SK-N-SH (cell line): ENCODE measurements around the gene FAM180B. TPM values are rescaled to one million over a fixed set of nuclear protein-coding genes. Genes with fewer than 3 reads are reported as not detected.
"Not testable (repeated sequence)": the region's sequence is repeated elsewhere in the genome, so short reads cannot be mapped to it uniquely, and the experiment has no call there.

Experiments used
- CTCF ChIA-PET: fragments of 300-600, 350-600 bp; formaldehyde crosslinking; extraction: SDS; loops from one replicate; lab custom pipeline; 2021; lab: Yijun Ruan, JAX
- POLR2A ChIA-PET: fragments of 350-600 bp; sonication (Branson Sonifier 250); formaldehyde crosslinking; extraction: SDS; loops from one replicate; lab custom pipeline; 2020; ENCODE audit warnings: antibody characterized with exemption, inconsistent platforms; lab: Yijun Ruan, JAX
- DNase-seq: peaks from one replicate; pipeline ENCODE4 v3.0.0; 2012
- H2AFZ ChIP-seq: fragments of 200-600 bp; sonication (generic); 2 replicates; pipeline ENCODE4 v1.8.1; 2016; ENCODE audit warnings: antibody characterized with exemption, mild to moderate bottlenecking, low read depth
- H3F3A ChIP-seq: fragments of 200-600 bp; sonication (generic); replicated peaks from 2 replicates; pipeline ENCODE3; 2016; ENCODE audit warnings: antibody characterized with exemption, mild to moderate bottlenecking; ENCODE audit not compliant: insufficient read depth
- H3K27ac ChIP-seq, 2 experiments: fragments of 200-500 bp in 1 of 2; fragments of 200-600 bp in 1 of 2; sonication (Bioruptor generic) in 1 of 2; sonication (generic), shearing (Covaris generic) in 1 of 2; 2 replicates each; pipeline versions ENCODE4 v1.5.1 to v1.6.1; 2014 to 2016; ENCODE audit warnings: low read depth in 2 of 2, inconsistent platforms in 1 of 2, low read length in 1 of 2, mild to moderate bottlenecking in 1 of 2, mixed read lengths in 1 of 2
- H3K27me3 ChIP-seq: fragments of 200-600 bp; sonication (generic), shearing (Covaris generic); 2 replicates; pipeline ENCODE4 v1.6.1; 2016; ENCODE audit warnings: mixed run types; ENCODE audit not compliant: insufficient read depth
- H3K36me3 ChIP-seq, 2 experiments: fragments of 200-500 bp in 1 of 2; fragments of 200-600 bp in 1 of 2; sonication (Bioruptor generic) in 1 of 2; sonication (generic) in 1 of 2; replicated peaks in 1 of 2; 2 replicates each; pipeline versions ENCODE3 to v1.5.1; 2014 to 2016; ENCODE audit warnings: low read length in 1 of 2, mild to moderate bottlenecking in 1 of 2; ENCODE audit not compliant: insufficient read depth in 2 of 2, control insufficient read depth in 1 of 2
- H3K4me1 ChIP-seq, 2 experiments: fragments of 200-500 bp in 1 of 2; fragments of 200-600 bp in 1 of 2; sonication (Bioruptor generic) in 1 of 2; sonication (generic), shearing (Covaris generic) in 1 of 2; 2 replicates each; pipeline versions ENCODE4 v1.5.1 to v1.6.1; 2014 to 2016; ENCODE audit warnings: low read depth in 1 of 2, low read length in 1 of 2, mixed run types in 1 of 2; ENCODE audit not compliant: insufficient read depth in 2 of 2, control insufficient read depth in 1 of 2
- H3K4me2 ChIP-seq: fragments of 200-600 bp; sonication (generic), shearing (Covaris generic); 2 replicates; pipeline ENCODE4 v1.6.1; 2017; ENCODE audit warnings: mixed run types
- H3K4me3 ChIP-seq, 2 experiments: fragments of 200-500 bp in 1 of 2; fragments of 200-600 bp in 1 of 2; sonication (Bioruptor generic) in 1 of 2; sonication (generic), shearing (Covaris generic) in 1 of 2; 2 replicates each; pipeline versions ENCODE4 v1.5.1 to v1.8.1; 2014 to 2016; ENCODE audit warnings: low read depth in 2 of 2, inconsistent platforms in 1 of 2, low read length in 1 of 2, mild to moderate bottlenecking in 1 of 2, mixed read lengths in 1 of 2, moderate library complexity in 1 of 2
- H3K79me2 ChIP-seq: fragments of 200-600 bp; sonication (generic); 2 replicates; pipeline ENCODE4 v1.8.1; 2017; ENCODE audit warnings: mild to moderate bottlenecking; ENCODE audit not compliant: insufficient read depth
- H3K9ac ChIP-seq: fragments of 200-600 bp; sonication (generic); 2 replicates; pipeline ENCODE4 v1.6.1; 2017; ENCODE audit warnings: mixed run types
- H3K9me2 ChIP-seq: fragments of 200-600 bp; sonication (generic); 2 replicates; pipeline ENCODE4 v1.6.1; 2017; ENCODE audit warnings: mixed run types
- H3K9me3 ChIP-seq: fragments of 200-600 bp; sonication (generic); 2 replicates; pipeline ENCODE4 v1.6.1; 2017; ENCODE audit warnings: mixed run types, mild to moderate bottlenecking, moderate library complexity
- H4K20me1 ChIP-seq: fragments of 200-600 bp; sonication (generic); 2 replicates; pipeline ENCODE4 v1.6.1; 2017; ENCODE audit warnings: mild to moderate bottlenecking, mixed run types; ENCODE audit not compliant: insufficient read depth
- ELF1 ChIP-seq: IDR thresholded peaks from 2 replicates; pipeline ENCODE4 v1.4.0; 2012
- EZH2phosphoT487 ChIP-seq: fragments of 200-600 bp; sonication (generic); IDR thresholded peaks from 2 replicates; pipeline ENCODE4 v1.6.1; 2017; ENCODE audit warnings: low read depth, mixed run types, mild to moderate bottlenecking, antibody characterized with exemption, moderate library complexity, borderline replicate concordance
- FOSL2 ChIP-seq: IDR thresholded peaks from 2 replicates; pipeline ENCODE4 v1.4.0; 2012; ENCODE audit warnings: low read depth, mild to moderate bottlenecking, moderate library complexity, borderline replicate concordance
- MXI1 ChIP-seq: IDR thresholded peaks from 2 replicates; pipeline ENCODE4 v1.6.1; 2012; ENCODE audit warnings: mild to moderate bottlenecking, low read depth, low read length, improper control_type of control experiment
- POLR2AphosphoS5 ChIP-seq: IDR thresholded peaks from 2 replicates; pipeline ENCODE4 v1.6.1; 2012; ENCODE audit warnings: low read depth, low read length
- RFX5 ChIP-seq: IDR thresholded peaks from 2 replicates; pipeline ENCODE4 v1.6.1; 2012; ENCODE audit warnings: mild to moderate bottlenecking, improper control_type of control experiment, low read length
- WGBS: methylation state at CpG from one replicate; pipeline ENCODE4 v1.1.6; 2017; ENCODE audit warnings: low lambda C conversion rate; 5-methylcytosine and 5-hydroxymethylcytosine counted together
- polyA plus RNA-seq, 3 experiments: library from polyadenylated mRNA; depleted of rRNA; stranded (reverse); fragments of >200 nt; gene quantifications; 2 replicates each; pipeline ENCODE4 v1.2.3, GENCODE V29; 2012
- TF ChIP-seq, protein P1 (sequence below): fragments of 150-350 bp; IDR thresholded peaks from 2 replicates; pipeline ENCODE4 v1.6.1; 2017; ENCODE audit warnings: antibody characterized with exemption, low read length, low read depth, borderline replicate concordance
- TF ChIP-seq, protein P2 (sequence below): IDR thresholded peaks from 2 replicates; pipeline ENCODE4 v1.4.0; 2012; ENCODE audit warnings: low read depth
- TF ChIP-seq, protein P3 (sequence below): fragments of 200-600 bp; sonication (generic); IDR thresholded peaks from 2 replicates; pipeline ENCODE4 v1.6.1; 2017; ENCODE audit warnings: antibody characterized with exemption, mild to moderate bottlenecking, moderate library complexity
- TF ChIP-seq, protein P4 (sequence below): IDR thresholded peaks from 2 replicates; pipeline ENCODE4 v1.4.0; 2012; ENCODE audit warnings: low read depth, borderline replicate concordance

The FAM180B gene
- polyA plus RNA-seq, 1 of the 3 experiments (the other 2 are of a cell fraction): not detected

DNA sequence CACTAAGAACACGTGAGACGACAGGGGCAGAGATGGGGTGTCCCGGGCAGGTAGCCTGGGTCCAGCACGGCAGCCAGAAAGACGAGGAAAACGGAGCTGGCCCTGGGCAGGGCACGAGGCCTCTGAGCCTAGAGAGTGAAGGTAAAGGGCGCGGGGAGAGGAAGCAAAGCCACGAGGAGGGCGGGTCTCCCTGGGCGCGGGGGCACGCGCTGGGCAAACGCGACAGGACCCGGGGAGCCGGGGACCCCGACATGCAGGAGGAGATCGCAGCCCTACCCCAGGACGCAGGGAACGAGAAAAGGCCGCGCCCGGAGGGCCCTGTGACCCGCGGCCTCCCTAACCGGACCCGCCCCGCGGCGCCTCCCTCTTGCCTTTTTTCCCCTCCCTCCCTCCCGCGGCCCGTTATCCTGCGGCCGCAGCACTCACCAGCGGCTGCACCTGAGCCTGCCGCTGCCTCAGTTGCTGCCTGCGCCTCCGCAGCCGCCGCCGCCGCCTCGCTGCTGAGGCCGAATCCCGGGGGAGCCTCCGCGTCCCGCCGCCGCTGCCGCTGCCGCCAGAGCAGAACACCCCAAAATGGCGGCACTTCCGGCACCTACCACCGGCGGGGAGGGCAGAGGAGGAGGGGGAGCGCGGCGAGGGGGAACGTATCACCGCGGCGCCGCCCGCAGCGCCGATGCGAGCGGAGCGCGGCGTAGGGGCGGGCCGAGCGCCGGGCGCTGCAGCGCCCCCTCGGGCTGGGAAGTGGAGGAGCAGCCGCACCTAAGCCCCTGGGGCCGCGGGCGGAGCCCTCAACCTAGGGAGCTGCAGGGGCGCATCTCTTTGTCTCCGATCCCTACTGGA is 33.7 kb upstream of the FAM180B start, which contains the start of gene CELF1 (continued):
- TF ChIP-seq EZH2phosphoT487 (no peak), ELF1 (no peak), POLR2AphosphoS5 (peak; percentile 79; the same call in 1 of the 2 replicates), FOSL2 (no peak)
- TF ChIP-seq, protein P1, sequence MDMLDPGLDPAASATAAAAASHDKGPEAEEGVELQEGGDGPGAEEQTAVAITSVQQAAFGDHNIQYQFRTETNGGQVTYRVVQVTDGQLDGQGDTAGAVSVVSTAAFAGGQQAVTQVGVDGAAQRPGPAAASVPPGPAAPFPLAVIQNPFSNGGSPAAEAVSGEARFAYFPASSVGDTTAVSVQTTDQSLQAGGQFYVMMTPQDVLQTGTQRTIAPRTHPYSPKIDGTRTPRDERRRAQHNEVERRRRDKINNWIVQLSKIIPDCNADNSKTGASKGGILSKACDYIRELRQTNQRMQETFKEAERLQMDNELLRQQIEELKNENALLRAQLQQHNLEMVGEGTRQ: no peak
- TF ChIP-seq, protein P2, sequence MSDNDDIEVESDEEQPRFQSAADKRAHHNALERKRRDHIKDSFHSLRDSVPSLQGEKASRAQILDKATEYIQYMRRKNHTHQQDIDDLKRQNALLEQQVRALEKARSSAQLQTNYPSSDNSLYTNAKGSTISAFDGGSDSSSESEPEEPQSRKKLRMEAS: peak; percentile 85
- TF ChIP-seq, protein P3, sequence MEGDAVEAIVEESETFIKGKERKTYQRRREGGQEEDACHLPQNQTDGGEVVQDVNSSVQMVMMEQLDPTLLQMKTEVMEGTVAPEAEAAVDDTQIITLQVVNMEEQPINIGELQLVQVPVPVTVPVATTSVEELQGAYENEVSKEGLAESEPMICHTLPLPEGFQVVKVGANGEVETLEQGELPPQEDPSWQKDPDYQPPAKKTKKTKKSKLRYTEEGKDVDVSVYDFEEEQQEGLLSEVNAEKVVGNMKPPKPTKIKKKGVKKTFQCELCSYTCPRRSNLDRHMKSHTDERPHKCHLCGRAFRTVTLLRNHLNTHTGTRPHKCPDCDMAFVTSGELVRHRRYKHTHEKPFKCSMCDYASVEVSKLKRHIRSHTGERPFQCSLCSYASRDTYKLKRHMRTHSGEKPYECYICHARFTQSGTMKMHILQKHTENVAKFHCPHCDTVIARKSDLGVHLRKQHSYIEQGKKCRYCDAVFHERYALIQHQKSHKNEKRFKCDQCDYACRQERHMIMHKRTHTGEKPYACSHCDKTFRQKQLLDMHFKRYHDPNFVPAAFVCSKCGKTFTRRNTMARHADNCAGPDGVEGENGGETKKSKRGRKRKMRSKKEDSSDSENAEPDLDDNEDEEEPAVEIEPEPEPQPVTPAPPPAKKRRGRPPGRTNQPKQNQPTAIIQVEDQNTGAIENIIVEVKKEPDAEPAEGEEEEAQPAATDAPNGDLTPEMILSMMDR: peak; percentile 81
- TF ChIP-seq, protein P4, sequence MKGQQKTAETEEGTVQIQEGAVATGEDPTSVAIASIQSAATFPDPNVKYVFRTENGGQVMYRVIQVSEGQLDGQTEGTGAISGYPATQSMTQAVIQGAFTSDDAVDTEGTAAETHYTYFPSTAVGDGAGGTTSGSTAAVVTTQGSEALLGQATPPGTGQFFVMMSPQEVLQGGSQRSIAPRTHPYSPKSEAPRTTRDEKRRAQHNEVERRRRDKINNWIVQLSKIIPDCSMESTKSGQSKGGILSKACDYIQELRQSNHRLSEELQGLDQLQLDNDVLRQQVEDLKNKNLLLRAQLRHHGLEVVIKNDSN: no peak
- TF ChIP-seq, all 33 proteins: peak for 14

DNA sequence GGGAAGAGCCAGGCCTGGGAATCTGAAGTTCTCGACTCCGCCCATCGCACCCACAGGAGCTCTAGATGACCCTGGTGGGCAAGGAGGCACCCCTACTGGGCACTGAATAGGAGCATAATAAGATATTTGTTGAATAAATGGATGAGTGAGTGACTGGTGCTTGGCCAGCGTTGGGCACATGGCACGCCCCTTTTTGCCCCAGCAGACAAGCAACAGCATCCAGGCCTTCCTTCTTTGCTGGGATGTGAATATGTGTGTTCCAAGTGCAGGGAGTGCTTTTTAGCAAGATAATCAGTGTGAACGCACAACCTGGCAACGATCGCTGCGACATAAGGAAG is 33.1 kb upstream of the FAM180B start:
- peak overlapping the region; percentile 92 for H2AFZ ChIP-seq
- TF ChIP-seq MXI1: peak; percentile 87
- no peak for TF ChIP-seq RFX5
- TF ChIP-seq, protein P2: peak; percentile 44
- peak overlapping the region; percentile 41 to 88 for H3K4me3 ChIP-seq
- peak overlapping the region; percentile 84 for H3K4me2 ChIP-seq
- H3K9me2 ChIP-seq: no peaks in the 10 kb centered on the region
- H3K27ac ChIP-seq: peak overlapping the region; percentile 84 to 87
- peak overlapping the region; percentile 94 for H3K9ac ChIP-seq
- H4K20me1 ChIP-seq: peaks cover 35% of the 10 kb centered on the region
- ChIA-PET POLR2A (interaction anchor here (0.5 to 1.1 kb wide), 4 partner anchors 12 to 339 kb away, joined by 3 to 8 read pairs (median 3); partner anchors contain the start of genes DDB2 and PTPMT1), CTCF (interaction anchor here (0.6 to 2.6 kb wide), 16 partner anchors 10 to 1134 kb away, joined by 3 to 21 read pairs (median 4); partner anchors contain the start of genes KBTBD4, NDUFS3 and PTPMT1)
- H3K9me3 ChIP-seq: no peaks in the 10 kb centered on the region
- H3K79me2 ChIP-seq: peaks cover 48% of the 10 kb centered on the region
- peaks cover 15% of the 10 kb centered on the region for H3F3A ChIP-seq
- WGBS: 29% methylated on average over 9 of the region's 9 CpGs
- DNase-seq: no peak
- H3K27me3 ChIP-seq: no peaks in the 10 kb centered on the region
- H3K36me3 ChIP-seq: peaks cover 2 to 20% of the 10 kb centered on the region in 2 experiments
- peaks cover 3 to 18% of the 10 kb centered on the region in 2 experiments; a peak in 2 of 4 replicates for H3K4me1 ChIP-seq

DNA sequence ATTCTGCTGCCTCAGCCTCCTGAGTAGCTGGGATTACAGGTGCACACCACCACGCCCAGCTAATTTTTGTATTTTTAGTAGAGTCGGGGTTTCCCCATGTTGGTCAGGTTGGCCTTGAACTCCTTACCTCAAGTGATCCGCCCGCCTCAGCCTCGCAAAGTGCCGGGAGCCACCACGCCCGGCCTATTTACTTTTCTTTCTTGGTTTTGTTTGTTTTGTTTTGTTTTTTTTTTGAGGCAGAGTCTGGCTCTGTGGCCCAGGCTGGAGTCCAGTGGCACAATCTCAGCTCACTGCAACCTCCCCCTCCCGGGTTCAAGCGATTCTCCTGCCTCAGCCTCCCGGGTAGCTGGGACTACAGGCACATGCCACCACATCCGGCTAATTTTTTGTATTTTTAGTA is 29.5 kb upstream of the FAM180B start:
- H4K20me1 ChIP-seq, H3K27ac ChIP-seq, DNase-seq, H3K4me2 ChIP-seq, H3K4me1 ChIP-seq, H3K27me3 ChIP-seq, H3K4me3 ChIP-seq, H2AFZ ChIP-seq, H3K36me3 ChIP-seq, H3K9me2 ChIP-seq, POLR2A ChIA-PET, H3K9ac ChIP-seq, H3K9me3 ChIP-seq: not testable (repeated sequence)
- CTCF ChIA-PET: interaction anchor here (1.0 kb wide), 1 partner anchor 296 kb away, joined by 3 read pairs; no protein-coding TSS in a partner anchor
- 90% methylated on average over 12 of the region's 12 CpGs for WGBS
- Histone ChIP-seq H3K79me2 (peaks cover 11% of the 10 kb centered on the region), H3F3A (peaks cover 15% of the 10 kb centered on the region)
